ENCODE data around the gene NMNAT2.
"Not testable (repeated sequence)": the region's sequence is repeated elsewhere in the genome, so short reads cannot be mapped to it uniquely, and the experiment has no call there.

The NMNAT2 gene

DNA sequence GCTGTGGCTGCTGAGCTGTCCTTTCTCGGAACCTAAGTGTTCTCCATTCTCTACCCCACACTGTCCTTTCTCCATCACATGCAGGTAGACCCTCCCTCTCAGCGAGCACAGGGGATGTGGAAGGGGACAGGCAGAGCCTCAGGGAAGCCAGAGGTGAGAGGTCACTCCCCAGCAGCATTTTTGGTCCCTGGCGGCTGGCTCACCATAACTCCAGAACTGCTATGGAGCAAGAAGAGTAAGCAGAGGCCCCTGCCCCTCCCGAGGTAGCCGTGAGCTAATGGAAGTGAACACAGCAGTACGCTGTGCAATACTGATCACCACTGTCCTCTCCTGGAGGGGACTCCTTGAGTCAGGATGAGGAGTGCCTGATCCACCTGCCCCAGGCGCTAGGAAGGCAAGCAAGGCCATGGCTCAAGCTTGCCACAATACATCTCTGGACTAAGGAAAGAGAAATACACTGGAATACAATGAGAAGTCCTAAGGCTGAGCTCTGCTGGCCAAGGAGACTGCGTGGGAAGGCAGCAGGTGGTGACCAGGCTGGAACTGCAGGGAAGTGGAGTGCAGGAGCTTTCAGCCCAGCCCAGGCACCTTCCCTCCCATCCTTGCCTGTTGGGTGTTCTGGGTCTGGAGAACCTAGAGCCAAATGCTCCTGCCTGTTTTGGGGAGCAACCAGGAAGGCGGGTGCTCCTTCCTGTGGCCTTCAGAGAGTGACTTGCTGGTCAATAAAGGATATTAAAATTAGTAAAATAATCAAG is 135.9 kb downstream of the NMNAT2 start:
- DNase-seq: no peak

DNA sequence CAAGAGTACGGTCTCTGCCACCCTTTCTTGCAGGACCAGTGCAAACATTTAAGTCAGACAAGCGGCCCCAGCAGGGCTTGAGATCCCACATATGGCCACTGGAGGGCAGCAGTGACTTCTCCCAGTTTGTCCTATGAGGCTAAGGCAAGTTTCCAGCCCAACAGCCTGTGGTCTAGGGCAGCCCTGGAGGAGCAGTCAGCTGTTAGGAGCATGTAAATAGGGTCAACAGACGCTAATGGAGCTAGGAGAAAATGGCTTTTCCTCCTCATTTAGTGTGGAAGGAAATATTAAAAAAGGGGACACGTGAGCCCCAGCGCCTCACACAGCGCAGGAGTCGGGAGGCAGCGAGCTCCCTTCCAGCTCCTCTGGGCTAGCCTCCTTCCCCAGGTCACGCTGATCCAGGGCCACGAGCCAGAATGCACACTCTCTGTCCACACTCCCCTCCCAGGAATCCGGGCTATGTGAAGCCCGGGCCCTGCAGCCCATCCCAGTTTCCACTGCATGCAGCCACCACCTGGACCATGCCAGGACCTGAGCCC is 136.6 kb downstream of the NMNAT2 start:
- DNase-seq: peak; percentile 85

DNA sequence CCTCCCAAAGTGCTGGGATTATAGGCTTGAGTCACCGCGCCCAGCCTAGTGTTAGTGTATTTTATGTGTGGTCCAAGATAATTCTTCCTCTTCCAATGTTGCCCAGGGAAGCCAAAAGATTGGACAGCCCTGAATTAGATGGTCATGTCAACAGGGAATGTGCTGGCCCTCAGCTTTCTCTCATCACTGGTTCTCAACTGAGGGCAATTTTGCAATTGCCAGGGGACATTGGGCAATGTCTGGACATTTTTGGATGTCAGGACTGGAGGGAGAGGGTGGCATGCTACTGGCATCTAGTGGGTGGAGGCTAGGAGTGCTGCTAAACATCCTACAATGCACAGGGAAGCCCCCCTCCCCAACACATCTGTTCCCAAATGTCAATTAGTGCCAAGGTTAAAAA is 137.1 kb downstream of the NMNAT2 start:
- DNase-seq: no peak

GRCh38 chr1:183279835-183280234 is 138.3 kb downstream of the NMNAT2 start:
- DNase-seq: no peak

GRCh38 chr1:183278739-183279591 is 139.2 kb downstream of the NMNAT2 start:
- DNase-seq: no peak

DNA sequence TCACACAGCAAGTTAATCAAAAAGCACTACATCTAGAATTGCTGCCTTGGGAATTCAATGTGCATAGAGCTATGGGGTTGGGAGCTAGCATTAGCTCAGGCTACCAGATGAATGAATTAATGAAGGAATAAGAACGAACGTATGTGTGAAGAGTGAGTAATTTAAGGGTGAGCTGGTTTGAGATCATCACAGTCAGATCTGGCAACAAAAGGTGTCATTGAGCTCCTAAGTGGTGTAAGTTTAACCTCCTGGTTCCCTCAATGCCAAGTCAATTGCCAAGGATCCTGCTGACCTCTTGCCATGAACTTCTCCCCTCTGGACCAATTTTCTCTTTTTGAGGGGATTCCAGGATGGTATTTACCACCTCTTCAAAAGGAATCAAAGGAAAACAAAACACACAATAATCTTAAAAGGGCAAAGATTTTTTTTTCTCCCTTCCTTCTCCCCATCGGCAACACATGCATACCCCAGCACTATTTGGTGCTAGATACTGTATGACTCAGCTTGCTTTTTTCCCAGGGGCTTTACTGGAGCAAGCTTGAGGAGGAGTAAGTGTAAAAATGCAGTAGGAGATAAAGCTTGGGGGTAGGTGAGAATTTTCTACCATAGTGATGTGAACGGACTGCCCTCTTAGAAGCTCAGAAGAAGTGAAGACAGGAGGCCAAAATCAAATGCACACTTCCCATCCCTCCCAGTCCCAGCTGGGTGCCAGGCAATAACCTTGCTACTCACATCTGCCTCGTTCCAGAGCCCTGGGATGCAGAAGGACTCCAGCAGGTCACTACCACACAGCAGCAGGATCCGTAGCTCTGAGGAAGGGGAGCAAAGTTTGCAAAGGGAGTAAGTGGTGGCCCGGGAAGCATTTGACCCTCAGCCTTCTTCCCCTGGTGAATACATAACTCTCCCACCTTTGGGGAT is 140.1 kb downstream of the NMNAT2 start:
- no peak for DNase-seq

DNA sequence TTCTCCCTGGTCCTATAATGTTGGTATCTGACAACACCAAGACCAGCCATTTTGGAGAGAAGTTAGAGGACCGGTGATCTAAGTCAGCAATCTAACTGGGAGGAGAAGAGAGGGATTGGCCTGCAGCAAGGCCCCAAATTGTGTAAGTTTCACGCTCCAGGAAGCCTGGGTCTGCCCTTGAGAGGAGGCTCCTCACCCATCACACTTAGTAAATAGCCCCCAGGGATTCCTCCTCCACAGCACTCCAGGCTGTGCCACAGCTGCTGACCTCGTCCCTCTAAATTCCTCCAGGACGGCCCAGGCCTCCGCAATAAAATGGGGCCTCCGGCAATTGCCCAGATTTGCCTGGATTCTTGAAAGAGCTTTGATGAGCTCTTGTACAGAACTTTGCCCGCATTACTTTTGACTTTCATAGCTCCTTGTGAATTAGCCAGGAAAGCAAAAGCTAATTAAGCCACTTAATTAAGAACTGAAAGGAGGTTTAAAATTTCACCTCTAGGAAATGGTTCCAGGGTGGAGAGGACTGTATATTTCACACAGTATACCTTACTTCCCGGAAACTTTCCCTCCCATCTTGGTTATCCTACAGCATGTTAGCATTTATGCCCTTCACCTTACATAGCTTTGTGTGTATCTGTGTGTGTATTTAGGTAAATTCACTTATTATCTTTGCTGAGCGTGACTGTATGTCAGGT is 141.6 kb downstream of the NMNAT2 start:
- DNase-seq: no peak

GRCh38 chr1:183275322-183275721 is 142.9 kb downstream of the NMNAT2 start:
- no peak for DNase-seq

DNA sequence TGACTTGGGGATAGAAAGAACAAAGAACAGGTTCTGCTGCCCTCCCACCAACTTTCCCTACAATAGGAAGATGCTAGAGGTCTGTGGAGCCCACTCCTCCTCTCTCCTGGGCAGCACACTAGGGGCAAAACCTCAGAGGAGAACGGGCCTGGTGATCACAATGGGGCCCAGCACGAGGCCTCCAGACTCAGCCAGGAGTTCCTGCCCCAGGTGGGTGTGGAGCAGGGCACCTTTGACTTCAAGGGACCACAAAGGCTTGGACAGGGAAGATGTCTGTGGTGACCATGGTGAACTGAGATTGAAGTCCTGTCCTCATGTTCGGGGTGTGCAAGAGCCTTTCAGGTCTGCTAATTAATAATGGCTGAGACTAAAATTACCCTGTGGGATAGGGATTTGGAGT is 143.3 kb downstream of the NMNAT2 start:
- no peak for DNase-seq

- not testable (repeated sequence) for DNase-seq
These were observed 144.2 kb downstream of the NMNAT2 start for GRCh38 chr1:183273984-183274383.

GRCh38 chr1:183273300-183273699 is 144.9 kb downstream of the NMNAT2 start:
- no peak for DNase-seq

DNA sequence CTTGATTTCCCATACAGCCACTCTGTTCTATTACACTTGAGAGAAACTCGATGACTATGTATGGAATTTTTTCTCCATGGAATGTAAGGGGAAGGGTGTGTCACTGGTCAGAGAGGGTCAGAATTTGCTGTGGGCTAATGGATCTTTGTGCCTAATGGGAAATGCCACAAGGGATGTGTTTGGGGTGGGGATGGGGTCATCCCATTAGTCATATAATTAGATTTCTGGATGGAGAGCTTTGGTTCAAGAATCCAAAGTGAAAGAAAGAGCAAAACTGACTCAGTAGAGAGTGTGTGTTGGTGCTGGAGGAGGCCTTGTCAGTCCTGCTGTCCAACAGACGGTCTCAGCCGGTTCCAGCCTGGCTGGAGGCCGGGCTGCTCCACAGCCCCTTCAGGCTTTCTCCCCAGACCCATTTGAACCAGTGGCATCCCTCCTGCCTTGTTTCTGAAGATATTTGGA is 145.8 kb downstream of the NMNAT2 start:
- DNase-seq: no peak

DNA sequence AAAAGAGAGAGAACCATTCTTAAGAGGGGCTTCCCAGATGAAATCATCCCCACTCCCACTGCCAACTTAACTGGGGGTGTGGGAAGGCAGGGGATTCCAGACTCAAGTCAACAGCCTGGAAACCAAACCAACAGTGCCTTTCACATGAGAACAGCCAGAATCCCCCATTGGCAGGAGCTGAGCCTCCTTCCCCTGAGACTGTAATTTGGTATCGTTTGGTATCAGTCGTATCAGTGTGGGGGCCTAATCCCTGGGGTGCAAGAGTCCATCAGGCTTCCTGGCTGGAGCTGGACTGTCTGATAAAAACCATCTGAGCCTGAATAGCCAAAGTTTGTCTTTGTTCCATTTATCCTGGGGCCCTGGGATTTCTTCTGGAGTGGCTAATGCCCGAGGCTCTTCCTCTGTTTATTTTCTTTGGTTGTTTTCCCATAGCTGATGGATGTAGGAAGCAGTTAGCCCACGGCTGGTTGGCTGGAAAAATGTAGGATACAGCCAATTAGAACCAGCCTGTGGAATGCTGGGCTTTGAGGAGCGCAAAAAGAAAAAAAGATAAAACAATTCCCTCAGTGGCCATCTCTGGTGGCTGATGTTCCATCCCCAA is 147.5 kb downstream of the NMNAT2 start:
- no peak for DNase-seq

DNA sequence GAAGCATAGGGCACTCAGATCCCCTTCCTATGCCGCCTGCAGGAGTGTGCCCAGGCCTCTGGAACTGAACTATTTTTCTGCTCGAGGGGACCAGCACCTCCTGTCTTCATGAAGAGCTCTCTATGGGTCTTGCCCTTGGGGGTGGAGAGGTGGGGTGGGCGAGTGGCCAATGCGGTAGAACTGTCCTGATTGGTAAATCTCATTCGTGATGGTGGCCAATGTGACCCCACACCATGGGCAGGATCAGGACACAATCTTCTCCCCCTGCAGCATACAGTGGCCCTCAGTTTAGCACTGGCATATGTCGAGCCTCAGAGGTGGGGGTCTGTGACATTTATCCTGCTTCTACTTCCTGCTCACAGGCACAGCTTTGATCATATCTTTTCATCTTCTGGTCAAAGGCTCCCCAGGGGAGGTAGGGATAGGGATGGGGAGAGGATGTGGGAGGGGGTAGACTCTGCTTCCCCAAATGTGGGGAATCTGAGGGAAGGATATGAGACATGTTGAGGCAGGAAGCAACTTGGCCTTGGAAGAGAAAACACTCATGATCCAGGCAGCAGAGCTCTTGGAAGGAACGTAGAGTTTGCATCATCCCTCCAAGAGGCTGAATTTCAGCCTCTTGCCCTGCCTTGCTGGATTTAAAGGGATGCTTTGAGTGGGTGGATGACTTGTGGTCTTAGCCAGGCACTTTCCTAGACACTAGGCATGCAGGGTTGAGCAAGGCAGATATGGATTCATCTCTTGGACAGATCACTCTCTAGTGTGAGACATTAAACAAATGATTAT is 150.3 kb downstream of the NMNAT2 start:
- no peak for DNase-seq

GRCh38 chr1:183263886-183264602 is 154.1 kb downstream of the NMNAT2 start:
- DNase-seq: no peak

DNA sequence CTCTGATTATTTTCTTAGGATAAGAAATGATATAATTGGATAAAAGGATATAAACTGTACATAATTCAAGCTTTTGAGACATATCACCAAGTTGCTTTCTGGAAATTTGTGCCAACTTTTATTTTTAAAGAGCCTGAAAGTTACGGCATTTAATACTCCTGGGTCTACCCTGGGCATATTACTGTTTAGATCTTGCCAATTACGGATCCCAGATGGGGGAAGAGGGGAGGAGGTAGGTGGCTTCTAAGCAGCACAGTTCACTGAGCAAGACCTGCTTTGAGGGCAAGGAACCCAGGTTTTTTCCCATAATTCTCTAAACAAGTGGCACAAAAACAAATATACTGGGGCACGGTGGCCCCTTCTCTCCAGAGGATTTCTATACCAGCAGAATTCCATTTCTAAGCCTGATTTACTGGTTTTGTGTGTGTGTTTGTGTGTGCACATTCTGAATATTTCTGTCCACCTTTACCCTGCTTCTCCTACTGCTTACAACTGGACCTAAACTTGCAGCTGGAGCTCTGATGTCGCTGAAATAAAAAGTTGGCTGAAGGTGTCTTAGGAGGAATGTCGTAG is 155.5 kb downstream of the NMNAT2 start:
- DNase-seq: no peak

- DNase-seq: no peak
These were observed 158.3 kb downstream of the NMNAT2 start for GRCh38 chr1:183259924-183260323.

- no peak for DNase-seq
These were observed 163.1 kb downstream of the NMNAT2 start for GRCh38 chr1:183255073-183255472.

- DNase-seq: no peak
These were observed 166.2 kb downstream of the NMNAT2 start for GRCh38 chr1:183251959-183252450.
